MM.1S (cell line): ENCODE results near the gene SPP1.
"Not testable (repeated sequence)": the region's sequence is repeated elsewhere in the genome, so short reads cannot be mapped to it uniquely, and the experiment has no call there.

Experiments
- EZH2 ChIP-seq: fragments of 300-600 bp; sonication (generic); optimal IDR thresholded peaks from 2 replicates; pipeline ENCODE3; 2017; ENCODE audit warnings: low read depth, mild to moderate bottlenecking, antibody characterized with exemption, low read length, mixed read lengths
- EZH2phosphoT487 ChIP-seq: fragments of 300-600 bp; sonication (generic); IDR thresholded peaks from 2 replicates; pipeline ENCODE4 v1.6.1; 2018; ENCODE audit warnings: antibody characterized with exemption, low read length
- TF ChIP-seq, protein P1 (sequence below): fragments of 300-600 bp; sonication (generic); IDR thresholded peaks from 2 replicates; pipeline ENCODE4 v1.5.1; 2016; ENCODE audit warnings: antibody characterized with exemption, low read length, mixed read lengths

DNA sequence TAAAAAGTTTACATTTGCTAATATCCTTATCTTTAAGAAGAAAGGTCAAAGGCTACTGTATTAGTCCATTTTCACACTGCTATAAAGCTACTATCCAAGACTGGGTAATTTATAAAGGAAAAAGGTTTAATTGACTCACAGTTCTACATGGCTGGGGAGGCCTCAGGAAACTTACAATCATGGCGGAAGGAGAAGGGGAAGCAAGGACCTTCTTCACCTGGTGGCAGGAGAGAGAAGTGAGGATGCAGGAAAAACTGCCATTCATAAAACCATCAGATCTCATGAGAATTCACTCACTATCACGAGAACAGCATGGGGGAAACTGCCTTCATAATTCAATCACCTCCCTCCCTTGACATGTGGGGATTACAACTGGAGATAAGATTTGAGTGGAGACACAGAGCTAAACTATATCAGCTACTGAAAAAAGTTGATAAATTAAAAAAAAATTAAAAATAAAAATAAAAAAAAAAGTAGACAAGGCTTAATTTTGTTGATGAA lies 23.7 kb downstream of the SPP1 start:
- TF ChIP-seq EZH2, EZH2phosphoT487: not testable (repeated sequence)
- TF ChIP-seq, protein P1, sequence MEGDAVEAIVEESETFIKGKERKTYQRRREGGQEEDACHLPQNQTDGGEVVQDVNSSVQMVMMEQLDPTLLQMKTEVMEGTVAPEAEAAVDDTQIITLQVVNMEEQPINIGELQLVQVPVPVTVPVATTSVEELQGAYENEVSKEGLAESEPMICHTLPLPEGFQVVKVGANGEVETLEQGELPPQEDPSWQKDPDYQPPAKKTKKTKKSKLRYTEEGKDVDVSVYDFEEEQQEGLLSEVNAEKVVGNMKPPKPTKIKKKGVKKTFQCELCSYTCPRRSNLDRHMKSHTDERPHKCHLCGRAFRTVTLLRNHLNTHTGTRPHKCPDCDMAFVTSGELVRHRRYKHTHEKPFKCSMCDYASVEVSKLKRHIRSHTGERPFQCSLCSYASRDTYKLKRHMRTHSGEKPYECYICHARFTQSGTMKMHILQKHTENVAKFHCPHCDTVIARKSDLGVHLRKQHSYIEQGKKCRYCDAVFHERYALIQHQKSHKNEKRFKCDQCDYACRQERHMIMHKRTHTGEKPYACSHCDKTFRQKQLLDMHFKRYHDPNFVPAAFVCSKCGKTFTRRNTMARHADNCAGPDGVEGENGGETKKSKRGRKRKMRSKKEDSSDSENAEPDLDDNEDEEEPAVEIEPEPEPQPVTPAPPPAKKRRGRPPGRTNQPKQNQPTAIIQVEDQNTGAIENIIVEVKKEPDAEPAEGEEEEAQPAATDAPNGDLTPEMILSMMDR = not testable (repeated sequence)
